CD4-positive, alpha-beta T cell (primary cell): ENCODE measurements around the gene RPTOR. TPM values are rescaled to one million over a fixed set of nuclear protein-coding genes. Genes with fewer than 3 reads are reported as not detected.
A peak's percentile ranks its signal among the peaks of the same experiment; 100 is the strongest.

ENCODE experiments used
- ATAC-seq: fragments of 200-7000 bp; cut with Tn5 transposase; one replicate; pipeline ENCODE4 v1.10.0; 2022; ENCODE audit warnings: mild to moderate bottlenecking; ENCODE audit not compliant: poor library complexity
- CTCF ChIA-PET: fragments of 350-600 bp; sonication (Branson Sonifier 250); formaldehyde crosslinking; loops from one replicate; lab custom pipeline; 2021; ENCODE audit warnings: antibody characterized with exemption, inconsistent platforms; lab: Charles Lee
- POLR2A ChIA-PET: fragments of 350-600 bp; sonication (Branson Sonifier 250); formaldehyde crosslinking; loops from one replicate; lab custom pipeline; 2021; ENCODE audit warnings: antibody characterized with exemption, inconsistent platforms; lab: Charles Lee
- DNase-seq, 14 experiments: peaks; one replicate each; pipeline ENCODE4 v3.0.0-alpha.2; 2013 to 2020; ENCODE audit warnings: mixed read lengths in 2 of 14
- H3K27ac ChIP-seq, 2 donors: one replicate each; pipeline versions ENCODE4 v1.5.1 to v1.7.0; 2013; ENCODE audit warnings: low read length in 2 of 2, low read depth in 1 of 2, mild to moderate bottlenecking in 1 of 2
- H3K27me3 ChIP-seq, 2 experiments: 1 replicate in 1 of 2; 2 replicates in 1 of 2; pipeline versions ENCODE4 v1.6.1 to v1.7.0; 2013; ENCODE audit warnings: low read length in 2 of 2, control low read depth in 1 of 2, mild to moderate bottlenecking in 1 of 2, moderate library complexity in 1 of 2; ENCODE audit not compliant: insufficient read depth in 2 of 2, control insufficient read depth in 1 of 2
- H3K36me3 ChIP-seq: one replicate; pipeline ENCODE4 v1.6.1; 2013; ENCODE audit warnings: low read length, control low read depth; ENCODE audit not compliant: insufficient read depth
- H3K4me1 ChIP-seq: one replicate; pipeline ENCODE4 v1.6.1; 2013; ENCODE audit warnings: low read length, control low read depth; ENCODE audit not compliant: insufficient read depth
- H3K4me3 ChIP-seq: one replicate; pipeline ENCODE4 v1.5.1; 2013; ENCODE audit warnings: mild to moderate bottlenecking, low read length, moderate library complexity
- H3K9me3 ChIP-seq, 2 experiments: 1 replicate in 1 of 2; 2 replicates in 1 of 2; pipeline versions ENCODE4 v1.6.1 to v1.7.0; 2013; ENCODE audit warnings: low read length in 2 of 2, mild to moderate bottlenecking in 2 of 2, control low read depth in 1 of 2, moderate library complexity in 1 of 2; ENCODE audit not compliant: control insufficient read depth in 1 of 2, insufficient read depth in 1 of 2
- H3K27ac Mint-ChIP-seq: one replicate; pipeline ENCODE4 v1.8.0; 2020; ENCODE audit warnings: mixed read lengths
- H3K27me3 Mint-ChIP-seq: one replicate; pipeline ENCODE4 v1.8.0; 2021; ENCODE audit warnings: mixed read lengths
- H3K36me3 Mint-ChIP-seq: one replicate; pipeline ENCODE4 v1.8.0; 2021; ENCODE audit warnings: low read depth, mixed read lengths
- H3K4me1 Mint-ChIP-seq: one replicate; pipeline ENCODE4 v1.8.0; 2021; ENCODE audit warnings: low read depth, mixed read lengths
- H3K4me3 Mint-ChIP-seq: one replicate; pipeline ENCODE4 v1.8.0; 2020; ENCODE audit warnings: mild to moderate bottlenecking, mixed read lengths
- H3K9me3 Mint-ChIP-seq: one replicate; pipeline ENCODE4 v1.8.0; 2020; ENCODE audit warnings: mixed read lengths
- intact Hi-C, 2 experiments: fragments of 100-400 bp; cut with DNase I in 1 of 2; cut with micrococcal nuclease in 1 of 2; formaldehyde crosslinking; loops; one replicate each; pipeline versions ENCODE4 v1.15.1 to v1.9.0; 2023 to 2025; cut with DNase I, micrococcal nuclease
- total RNA-seq, 174 experiments: library from RNA in 2 of 174; stranded (reverse) in 2 of 174; gene quantifications; one replicate each; pipeline ENCODE4 v1.2.3 and lab custom pipeline; 2021 to 2026
- TF ChIP-seq, protein P1 (sequence below): fragments of 200-600 bp; IDR thresholded peaks from one replicate; pipeline ENCODE4 v1.8.0; 2022; ENCODE audit warnings: antibody characterized with exemption, mild to moderate bottlenecking

Gene RPTOR
- total RNA-seq, 2 experiments from 2014 or later: 45.0 to 47.1 TPM

DNA sequence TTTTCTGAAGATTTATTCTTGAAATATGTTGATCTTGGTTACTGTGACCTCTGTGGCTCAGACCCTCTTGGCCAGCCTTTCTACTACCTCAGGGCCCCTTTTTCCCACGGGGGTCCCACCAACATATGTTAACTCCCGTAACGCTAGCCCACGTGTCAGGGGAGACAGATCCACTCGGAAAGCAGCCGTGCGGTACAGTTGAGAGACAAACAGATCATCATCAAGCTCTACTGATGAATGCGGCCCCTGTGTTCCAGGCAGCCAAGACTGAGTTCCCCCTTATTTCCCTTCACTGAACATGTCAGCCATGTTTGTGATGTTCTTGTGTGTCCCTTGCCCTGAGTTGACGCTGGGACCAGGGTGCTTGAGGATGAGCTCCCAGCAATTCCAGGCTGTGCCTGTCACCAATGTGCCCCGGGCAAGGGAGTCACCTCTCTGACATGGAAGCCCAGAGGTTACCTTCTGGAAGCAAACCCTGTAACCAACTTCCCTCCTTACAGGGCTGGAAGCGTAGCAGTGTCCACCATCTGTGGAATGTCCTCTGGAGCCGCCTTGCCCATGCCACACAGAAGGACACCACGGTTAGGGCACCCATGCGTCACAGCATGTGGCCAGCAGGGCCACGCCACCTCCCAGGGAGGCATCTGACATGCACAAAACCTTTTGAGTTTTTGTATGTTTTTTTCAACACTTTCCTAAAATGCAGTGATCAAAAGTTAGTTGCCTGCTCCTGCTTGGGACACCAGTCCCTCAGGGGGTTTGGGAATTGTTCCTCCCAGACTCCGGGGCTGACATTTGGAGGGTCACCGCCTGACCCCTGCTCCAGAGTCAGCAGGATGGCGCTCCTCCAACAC is 253.3 kb downstream of the RPTOR start:
- peaks cover 50% of the 10 kb centered on the region for H3K36me3 Mint-ChIP-seq
- ChIA-PET POLR2A (no interaction called here), CTCF (no interaction called here)
- Histone ChIP-seq H3K27ac (no peak overlapping the region), H3K36me3 (peaks cover 19% of the 10 kb centered on the region), H3K9me3 (no peaks in the 10 kb centered on the region), H3K4me1 (peaks cover 9% of the 10 kb centered on the region), H3K27me3 (no peaks in the 10 kb centered on the region), H3K4me3 (no peak overlapping the region)
- DNase-seq: peak in 1 of 14 experiments; percentile 10
- no peak for ATAC-seq
- H3K4me3 Mint-ChIP-seq: no peak overlapping the region
- intact Hi-C loops: no loop called here
- H3K9me3 Mint-ChIP-seq: no peaks in the 10 kb centered on the region
- peaks cover 19% of the 10 kb centered on the region for H3K4me1 Mint-ChIP-seq
- no peak overlapping the region for H3K27ac Mint-ChIP-seq
- TF ChIP-seq, protein P1, sequence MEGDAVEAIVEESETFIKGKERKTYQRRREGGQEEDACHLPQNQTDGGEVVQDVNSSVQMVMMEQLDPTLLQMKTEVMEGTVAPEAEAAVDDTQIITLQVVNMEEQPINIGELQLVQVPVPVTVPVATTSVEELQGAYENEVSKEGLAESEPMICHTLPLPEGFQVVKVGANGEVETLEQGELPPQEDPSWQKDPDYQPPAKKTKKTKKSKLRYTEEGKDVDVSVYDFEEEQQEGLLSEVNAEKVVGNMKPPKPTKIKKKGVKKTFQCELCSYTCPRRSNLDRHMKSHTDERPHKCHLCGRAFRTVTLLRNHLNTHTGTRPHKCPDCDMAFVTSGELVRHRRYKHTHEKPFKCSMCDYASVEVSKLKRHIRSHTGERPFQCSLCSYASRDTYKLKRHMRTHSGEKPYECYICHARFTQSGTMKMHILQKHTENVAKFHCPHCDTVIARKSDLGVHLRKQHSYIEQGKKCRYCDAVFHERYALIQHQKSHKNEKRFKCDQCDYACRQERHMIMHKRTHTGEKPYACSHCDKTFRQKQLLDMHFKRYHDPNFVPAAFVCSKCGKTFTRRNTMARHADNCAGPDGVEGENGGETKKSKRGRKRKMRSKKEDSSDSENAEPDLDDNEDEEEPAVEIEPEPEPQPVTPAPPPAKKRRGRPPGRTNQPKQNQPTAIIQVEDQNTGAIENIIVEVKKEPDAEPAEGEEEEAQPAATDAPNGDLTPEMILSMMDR: no peak
- no peaks in the 10 kb centered on the region for H3K27me3 Mint-ChIP-seq

DNA sequence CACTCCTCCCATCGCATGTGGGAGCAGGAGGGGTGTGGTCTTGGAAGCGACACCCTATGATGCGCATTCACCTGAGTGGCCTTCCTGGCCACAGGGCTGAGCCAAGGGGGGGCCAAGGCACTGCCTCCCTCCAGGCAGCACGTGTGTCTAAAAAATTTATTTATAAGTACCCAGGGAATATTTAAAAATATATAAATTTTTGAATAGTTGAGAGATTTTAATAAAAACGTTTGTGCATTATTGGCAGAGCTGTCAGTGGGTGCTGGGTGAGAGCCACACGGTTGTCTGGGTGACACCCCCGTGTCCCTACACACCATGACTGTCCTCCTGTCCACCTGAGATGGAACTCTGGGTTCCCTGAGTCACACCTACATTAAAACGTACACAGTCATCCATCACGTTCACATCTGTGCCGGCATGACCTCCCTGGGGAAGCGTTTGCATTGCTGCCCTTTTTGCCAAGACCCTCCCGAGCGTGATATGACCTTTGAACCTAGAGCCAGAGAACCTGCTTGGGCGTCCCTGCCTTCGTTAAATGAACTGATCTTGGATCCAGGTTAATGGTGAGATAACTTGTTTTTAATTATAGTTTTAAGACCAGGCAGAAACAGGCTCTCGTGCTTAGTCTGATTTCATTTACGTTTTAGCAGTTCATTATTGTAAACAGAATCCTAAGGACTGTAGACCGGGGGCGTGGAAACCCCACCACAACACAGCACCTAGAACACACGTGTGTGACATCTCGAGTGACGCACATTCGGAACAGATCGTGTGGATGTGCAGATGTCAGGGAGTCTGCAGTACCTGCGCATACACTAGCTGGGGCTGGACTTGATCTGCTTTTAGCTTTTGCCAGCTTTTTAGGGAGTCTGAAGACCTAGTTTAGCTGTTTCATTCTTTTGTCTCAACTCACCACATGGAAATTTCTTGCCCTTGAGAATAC is 254.2 kb downstream of the RPTOR start:
- no peaks in the 10 kb centered on the region for H3K27me3 ChIP-seq
- intact Hi-C loops: no loop called here
- peaks cover 19% of the 10 kb centered on the region for H3K36me3 ChIP-seq
- no peaks in the 10 kb centered on the region for H3K27me3 Mint-ChIP-seq
- DNase-seq (no peak), ATAC-seq (no peak)
- peaks cover 44% of the 10 kb centered on the region for H3K36me3 Mint-ChIP-seq
- TF ChIP-seq, protein P1: no peak
- H3K4me3 ChIP-seq: no peak overlapping the region
- H3K9me3 ChIP-seq: no peaks in the 10 kb centered on the region
- peaks cover 11% of the 10 kb centered on the region for H3K4me1 Mint-ChIP-seq
- ChIA-PET POLR2A (interaction anchor here (1.1 kb wide), 1 partner anchor 7 kb away, joined by 3 read pairs; no protein-coding TSS in a partner anchor), CTCF (no interaction called here)
- no peak overlapping the region for H3K4me3 Mint-ChIP-seq
- no peaks in the 10 kb centered on the region for H3K4me1 ChIP-seq
- H3K9me3 Mint-ChIP-seq: no peaks in the 10 kb centered on the region
- H3K27ac Mint-ChIP-seq: no peak overlapping the region
- H3K27ac ChIP-seq: no peak overlapping the region
